Breast epithelium (tissue), 4 donors: Measurements from ENCODE around the gene OR5K2. TPM values are rescaled to one million over a fixed set of nuclear protein-coding genes. Genes with fewer than 3 reads are reported as not detected.

Source experiments
- DNase-seq, 2 donors: peaks; one replicate each; pipeline ENCODE4 v3.0.0-alpha.2; 2019; ENCODE audit warnings: low spot score in 2 of 2
- H3K27ac ChIP-seq, 2 donors: fragments of 200-600 bp; sonication (generic) in 1 of 2; one replicate each; pipeline ENCODE4 v1.5.1; 2016 to 2019; ENCODE audit warnings: mild to moderate bottlenecking in 1 of 2
- H3K27me3 ChIP-seq, 2 donors: fragments of 200-600 bp; sonication (generic) in 1 of 2; one replicate each; pipeline versions ENCODE4 v1.5.1 to v1.6.0; 2017 to 2019; ENCODE audit warnings: control low read depth in 1 of 2, mild to moderate bottlenecking in 1 of 2
- H3K36me3 ChIP-seq: fragments of 200-600 bp; one replicate; pipeline ENCODE4 v1.5.1; 2019
- H3K4me1 ChIP-seq, 2 donors: fragments of 200-600 bp; sonication (generic); one replicate each; pipeline ENCODE4 v1.5.1; 2016 to 2019; ENCODE audit warnings: control low read depth in 1 of 2
- H3K4me3 ChIP-seq, 3 donors: fragments of 200-600 bp; sonication (generic); 1 replicate in 2 of 3; 2 replicates in 1 of 3; pipeline ENCODE4 v1.5.1; 2016 to 2019; ENCODE audit warnings: mild to moderate bottlenecking in 3 of 3, moderate library complexity in 2 of 3
- H3K9me3 ChIP-seq, 2 donors: fragments of 200-600 bp; sonication (generic) in 1 of 2; one replicate each; pipeline ENCODE4 v1.5.1; 2016 to 2019; ENCODE audit warnings: control low read depth in 1 of 2
- CTCF ChIP-seq, 3 donors: fragments of 450-650 bp; IDR thresholded peaks; one replicate each; pipeline ENCODE4 v1.5.1; 2016 to 2017; ENCODE audit warnings: antibody characterized with exemption in 3 of 3, mild to moderate bottlenecking in 3 of 3, moderate library complexity in 3 of 3
- POLR2A ChIP-seq: fragments of 450-650 bp; IDR thresholded peaks from one replicate; pipeline ENCODE4 v1.6.1; 2016; ENCODE audit warnings: antibody characterized with exemption, mild to moderate bottlenecking, moderate library complexity
- POLR2AphosphoS5 ChIP-seq, 3 donors: sonication (generic); formaldehyde crosslinking; IDR thresholded peaks; one replicate each; pipeline ENCODE4 v1.6.1; 2017; ENCODE audit warnings: antibody characterized with exemption in 3 of 3
- intact Hi-C: fragments of 100-400 bp; cut with DNase I; formaldehyde crosslinking; loops from one replicate; pipeline ENCODE4 v1.15.1; 2023; ENCODE audit warnings: low total_unique reads
- total RNA-seq, 3 donors: library from RNA; depleted of rRNA; stranded (reverse); fragments of >200 nt; gene quantifications; one replicate each; pipeline ENCODE4 v1.1.0, GENCODE V29; 2016

OR5K2 gene
- total RNA-seq, 3 donors from 2014 or later, result not detected

- no peak overlapping the region for H3K27ac ChIP-seq
- no peaks in the 10 kb centered on the region for H3K9me3 ChIP-seq
- DNase-seq, result no peak
- TF ChIP-seq CTCF (IDR thresholded peaks at IDR 0.05) (no peak), POLR2AphosphoS5 (IDR thresholded peaks at IDR 0.05) (no peak), POLR2A (no peak)
- no peak overlapping the region for H3K4me3 ChIP-seq
- H3K4me1 ChIP-seq, result no peaks in the 10 kb centered on the region
- intact Hi-C loops, result no loop called here
- H3K36me3 ChIP-seq, result no peaks in the 10 kb centered on the region
- H3K27me3 ChIP-seq, result no peaks in the 10 kb centered on the region
Observed at GRCh38 chr3:98508582-98508981, 11.1 kb downstream of the OR5K2 start.

GRCh38 chr3:98512576-98512975 is 15.1 kb downstream of the OR5K2 start:
- no peaks in the 10 kb centered on the region for H3K9me3 ChIP-seq
- no peak overlapping the region for H3K4me3 ChIP-seq
- H3K27ac ChIP-seq, result no peak overlapping the region
- H3K27me3 ChIP-seq, result no peaks in the 10 kb centered on the region
- intact Hi-C loops, result no loop called here
- no peak for DNase-seq
- no peaks in the 10 kb centered on the region for H3K4me1 ChIP-seq
- H3K36me3 ChIP-seq, result no peaks in the 10 kb centered on the region
- no peak for TF ChIP-seq POLR2A
- TF ChIP-seq POLR2AphosphoS5 (IDR thresholded peaks at IDR 0.05), result no peak
- no peak for TF ChIP-seq CTCF (IDR thresholded peaks at IDR 0.05)

GRCh38 chr3:98513091-98513511 is 15.6 kb downstream of the OR5K2 start:
- intact Hi-C loops, result no loop called here
- no peak for DNase-seq
- H3K4me3 ChIP-seq, result no peak overlapping the region
- no peaks in the 10 kb centered on the region for H3K27me3 ChIP-seq
- no peak overlapping the region for H3K27ac ChIP-seq
- TF ChIP-seq POLR2AphosphoS5 (IDR thresholded peaks at IDR 0.05) (no peak), CTCF (IDR thresholded peaks at IDR 0.05) (no peak), POLR2A (no peak)
- no peaks in the 10 kb centered on the region for H3K36me3 ChIP-seq
- H3K9me3 ChIP-seq, result no peaks in the 10 kb centered on the region
- H3K4me1 ChIP-seq, result no peaks in the 10 kb centered on the region

GRCh38 chr3:98513736-98514135 is 16.3 kb downstream of the OR5K2 start:
- Histone ChIP-seq H3K27me3 (no peaks in the 10 kb centered on the region), H3K36me3 (no peaks in the 10 kb centered on the region), H3K4me3 (no peak overlapping the region), H3K27ac (no peak overlapping the region), H3K9me3 (no peaks in the 10 kb centered on the region), H3K4me1 (no peaks in the 10 kb centered on the region)
- no peak for TF ChIP-seq POLR2AphosphoS5 (IDR thresholded peaks at IDR 0.05)
- no peak for TF ChIP-seq POLR2A
- TF ChIP-seq CTCF (IDR thresholded peaks at IDR 0.05), result no peak
- DNase-seq, result no peak
- intact Hi-C loops, result no loop called here

GRCh38 chr3:98514948-98515347 is 17.5 kb downstream of the OR5K2 start:
- TF ChIP-seq POLR2AphosphoS5 (IDR thresholded peaks at IDR 0.05), result no peak
- TF ChIP-seq CTCF (IDR thresholded peaks at IDR 0.05), result no peak
- TF ChIP-seq POLR2A, result no peak
- Histone ChIP-seq H3K9me3 (no peaks in the 10 kb centered on the region), H3K27ac (no peak overlapping the region), H3K27me3 (no peaks in the 10 kb centered on the region), H3K4me1 (no peaks in the 10 kb centered on the region), H3K36me3 (no peaks in the 10 kb centered on the region), H3K4me3 (no peak overlapping the region)
- DNase-seq, result no peak
- intact Hi-C loops, result no loop called here
